SH-SY5Y (cell line): ENCODE data around the gene SLC6A18.

Source experiments
- GATA2 ChIP-seq: IDR thresholded peaks from 2 replicates; pipeline ENCODE4 v1.6.1; 2011; ENCODE audit warnings: mild to moderate bottlenecking, low read depth, low read length
- GATA3 ChIP-seq: IDR thresholded peaks from 2 replicates; pipeline ENCODE4 v1.6.1; 2011; ENCODE audit warnings: low read depth, mild to moderate bottlenecking, low read length, moderate library complexity

- TF ChIP-seq GATA3, result no peak
- no peak for TF ChIP-seq GATA2
Measured at GRCh38 chr5:1209896-1210776, 15.0 kb upstream of the SLC6A18 start.
